ENCODE data around the gene SNX13. TPM values are rescaled to one million over a fixed set of nuclear protein-coding genes. Genes with fewer than 3 reads are reported as not detected.

SNX13 gene
- total RNA-seq, 2 donors from 2014 or later, result 63.2 to 63.8 TPM

DNA sequence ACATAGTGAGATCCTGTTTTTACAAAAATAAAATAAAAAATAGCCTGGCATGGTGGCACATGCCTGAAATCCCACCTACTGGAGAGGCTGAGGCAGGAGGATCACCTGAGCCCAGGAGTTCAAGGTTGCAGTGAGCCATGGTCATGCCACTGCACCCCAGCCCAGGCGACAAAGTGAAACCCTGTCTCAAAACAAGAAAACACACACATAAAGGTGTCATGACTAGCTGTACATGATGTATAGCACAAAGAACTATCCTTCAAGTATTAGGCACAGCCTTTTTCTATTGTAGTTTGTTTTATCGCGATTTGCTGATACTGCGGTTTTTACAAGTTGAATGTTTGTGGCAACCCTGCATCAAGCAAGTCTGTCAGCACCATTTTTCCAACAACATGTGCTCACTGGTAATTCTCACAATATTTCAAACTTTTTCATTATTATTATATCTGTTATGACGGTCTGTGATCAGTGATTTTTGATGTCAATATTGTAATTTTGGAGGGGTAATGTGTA is 11.5 kb upstream of the SNX13 start:
- DNase-seq, result no peak
- ATAC-seq, result no peak
- intact Hi-C loops (cut with DNase I, micrococcal nuclease), result no loop called here

DNA sequence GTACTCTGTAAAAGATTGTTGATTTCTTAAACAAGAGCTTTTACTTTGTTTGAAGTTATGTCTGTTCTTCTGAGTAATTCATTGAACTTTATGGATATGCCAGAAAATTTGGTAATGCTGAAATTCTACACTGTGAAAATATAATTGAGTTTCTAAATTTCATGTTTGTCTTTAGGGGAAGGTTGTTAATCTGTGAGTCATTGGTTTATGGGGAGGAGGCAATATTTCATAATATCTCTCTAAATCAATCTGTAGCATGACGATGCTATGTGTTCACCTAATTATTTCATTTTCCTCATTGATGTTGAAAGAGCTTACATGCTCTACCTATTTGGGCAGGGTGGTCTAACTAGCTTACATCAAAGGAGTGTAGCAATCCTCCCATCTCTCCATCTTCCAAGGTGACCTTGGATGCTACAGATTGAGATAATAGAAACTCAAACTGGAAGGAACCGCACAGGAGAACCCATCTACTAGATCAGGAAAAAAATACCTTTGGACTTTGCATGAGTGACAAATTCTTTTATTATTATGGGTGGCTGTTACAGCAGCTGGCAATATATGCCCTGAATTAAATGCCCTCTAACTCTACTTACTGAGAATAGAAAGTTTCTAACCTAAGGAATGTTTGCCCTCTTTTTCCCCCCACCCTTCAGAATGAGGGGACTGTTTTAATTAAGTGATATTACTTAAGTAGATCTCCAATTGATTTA is 8.4 kb upstream of the SNX13 start:
- peak; percentile 97 for ATAC-seq
- intact Hi-C loops (cut with DNase I, micrococcal nuclease), result no loop called here

DNA sequence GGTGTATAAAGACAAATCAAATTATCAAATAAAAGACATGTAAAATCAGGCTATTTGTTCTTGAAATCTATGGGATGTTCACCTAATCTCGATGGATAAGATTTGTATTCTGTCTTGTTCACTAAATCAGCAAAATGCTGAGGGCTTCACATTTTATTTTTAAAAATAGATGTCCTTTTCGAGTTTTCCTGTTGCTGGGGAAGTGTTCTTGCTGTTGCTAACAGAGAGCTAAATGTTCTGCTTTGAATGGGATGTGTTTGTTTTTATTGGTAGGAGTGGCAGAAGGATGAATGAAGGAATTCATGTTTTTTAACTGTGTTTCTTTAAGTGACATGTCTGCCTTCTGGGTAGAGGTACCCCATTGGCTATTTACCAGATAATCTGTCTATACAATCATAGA is 7.3 kb upstream of the SNX13 start:
- DNase-seq (no peak), ATAC-seq (no peak)
- intact Hi-C loops (cut with DNase I, micrococcal nuclease), result no loop called here

More for the DNA sequence above, 8.4 kb upstream of the SNX13 start:
- DNase-seq, result no peak

DNA sequence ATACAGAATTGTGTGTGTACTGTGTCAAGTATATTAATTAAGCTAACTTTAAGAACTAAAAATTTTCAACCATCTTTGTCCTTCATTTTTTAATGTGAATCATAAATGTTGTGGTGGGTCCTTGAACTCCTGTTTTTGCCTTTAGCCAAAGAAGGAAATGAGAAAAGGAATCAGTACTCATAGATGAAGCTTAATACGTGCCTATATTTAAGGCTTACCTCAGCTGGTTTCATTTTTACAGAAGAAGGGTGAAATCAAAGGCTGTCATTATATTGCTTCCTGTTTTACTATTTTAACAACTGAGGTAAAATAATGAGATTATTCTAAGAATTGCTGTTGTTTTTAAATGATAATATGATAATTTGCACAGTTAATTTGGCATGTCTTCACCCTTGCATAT is 6.3 kb upstream of the SNX13 start:
- intact Hi-C loops (cut with DNase I, micrococcal nuclease), result no loop called here
- DNase-seq (no peak), ATAC-seq (no peak)

DNA sequence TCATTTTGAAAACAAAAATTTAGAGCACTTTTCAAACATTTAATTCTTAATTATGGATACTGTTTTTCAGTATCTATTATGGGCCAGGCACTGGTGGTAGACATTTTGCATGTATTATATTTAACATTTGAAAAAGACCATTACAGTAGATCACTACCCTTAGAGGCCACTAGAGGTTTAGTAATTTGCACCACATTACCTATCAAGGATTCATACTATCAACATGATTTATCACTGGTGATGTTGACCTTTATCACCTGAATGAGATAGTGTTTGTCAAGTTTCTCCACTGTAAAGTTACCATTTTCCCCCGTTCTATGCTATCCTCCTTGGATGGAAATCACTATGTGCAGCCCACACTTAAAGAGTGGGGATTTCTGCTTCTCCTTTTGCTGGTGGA is 4.4 kb upstream of the SNX13 start:
- ATAC-seq (no peak), DNase-seq (no peak)
- intact Hi-C loops (cut with DNase I, micrococcal nuclease), result no loop called here

DNA sequence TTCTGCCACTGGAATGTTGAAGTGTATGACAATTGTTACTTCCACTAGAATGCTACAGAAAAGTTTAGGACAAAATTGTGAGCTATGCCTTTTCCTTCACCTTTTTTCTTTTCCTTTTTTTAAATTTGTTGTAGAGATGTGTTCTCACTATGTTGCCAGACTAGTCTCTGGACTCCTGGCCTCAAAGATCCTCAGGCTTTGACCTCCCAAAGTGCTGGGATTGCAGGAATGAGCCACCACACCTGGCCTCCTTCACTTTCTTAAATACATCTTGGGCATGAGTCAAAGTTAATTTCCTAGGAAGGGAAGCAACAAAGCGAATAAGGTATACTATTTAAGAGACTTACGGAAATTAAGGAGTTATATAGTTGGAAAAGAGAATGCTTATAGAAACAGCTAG is 2.7 kb upstream of the SNX13 start:
- no peak for DNase-seq
- no peak for ATAC-seq
- intact Hi-C loops (cut with DNase I, micrococcal nuclease), result no loop called here

DNA sequence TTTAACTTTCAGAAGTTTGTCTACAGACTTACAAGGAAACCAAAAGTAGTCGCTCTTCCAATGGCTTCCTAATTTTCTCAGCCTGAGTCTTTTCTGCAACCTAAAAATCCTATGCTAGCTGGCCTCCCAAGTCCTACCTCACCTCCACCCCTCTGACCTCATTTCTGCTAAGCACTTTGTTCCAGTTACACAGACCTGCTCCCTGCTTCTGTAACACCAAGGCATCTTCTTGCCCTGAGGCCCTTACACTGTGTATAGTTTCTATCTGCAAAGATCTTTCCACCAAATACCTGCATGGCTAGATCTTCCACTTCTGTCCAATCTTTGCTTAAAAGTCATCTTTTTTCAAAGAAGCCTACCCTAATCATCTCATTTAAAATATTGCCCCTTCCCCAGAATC is 1.9 kb upstream of the SNX13 start:
- intact Hi-C loops (cut with DNase I, micrococcal nuclease), result no loop called here
- ATAC-seq (no peak), DNase-seq (no peak)

DNA sequence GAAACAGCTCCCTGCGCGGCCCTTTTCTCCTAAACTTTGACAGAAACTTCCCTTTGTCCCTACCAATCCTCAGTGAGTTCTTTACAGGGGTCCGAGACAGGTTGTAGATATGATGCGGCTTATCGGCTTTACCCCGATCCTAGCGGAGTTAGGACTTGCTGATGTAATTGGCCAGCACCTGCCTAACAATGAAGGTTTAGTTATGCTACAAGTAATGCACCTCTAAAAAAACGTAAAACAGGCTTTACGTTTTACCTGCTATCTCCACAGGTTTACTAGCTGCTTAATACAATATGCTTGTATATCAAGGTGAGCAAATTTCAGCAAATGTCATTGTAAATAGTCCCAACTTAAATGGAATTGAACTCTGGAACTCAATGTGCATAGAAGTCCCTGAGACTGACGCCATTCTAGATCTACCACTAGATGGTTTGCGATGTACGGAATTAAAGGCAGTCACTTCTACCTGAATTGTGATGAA is 697 bp upstream of the SNX13 start:
- no peak for DNase-seq

DNA sequence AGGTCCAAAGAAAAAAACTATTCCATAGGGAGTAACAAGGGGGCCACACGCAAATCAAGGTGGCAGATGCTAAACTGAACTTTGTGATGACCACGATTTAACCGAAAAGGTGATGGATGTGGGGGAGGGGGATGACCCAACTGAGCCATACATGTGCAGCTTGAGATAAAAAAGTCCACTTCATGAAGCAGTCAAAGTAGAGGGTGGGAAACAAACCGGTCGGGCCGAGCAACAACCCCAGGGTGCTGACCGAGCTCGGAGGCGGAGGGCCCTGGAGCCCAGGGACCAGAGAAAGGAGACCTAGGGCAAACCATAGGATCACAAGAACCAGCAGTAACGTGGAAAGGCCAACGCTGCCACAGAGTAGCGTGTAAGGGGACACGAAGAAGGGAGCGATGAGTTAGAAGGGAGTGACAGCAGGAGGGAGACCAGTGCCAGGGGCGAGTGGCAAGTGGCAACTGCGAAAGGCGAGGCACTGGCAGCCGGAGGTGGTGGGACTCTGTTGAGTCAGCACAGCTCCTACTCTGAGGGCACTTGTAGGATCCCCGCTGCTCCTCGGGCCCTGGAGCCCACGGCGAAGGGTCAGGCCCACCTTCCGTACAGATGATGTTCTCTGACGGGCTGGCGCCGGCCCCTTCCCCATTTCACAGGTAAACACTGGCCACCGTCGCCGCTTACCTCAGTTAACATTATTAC is 540 bp downstream of the SNX13 start:
- ATAC-seq (peak; percentile 63), DNase-seq (peak; percentile 49 to 66)
- intact Hi-C loops (cut with DNase I, micrococcal nuclease), result no loop called here

More for the DNA sequence above, 697 bp upstream of the SNX13 start:
- intact Hi-C loops (cut with DNase I, micrococcal nuclease), result no loop called here
- ATAC-seq, result peak; percentile 43

DNA sequence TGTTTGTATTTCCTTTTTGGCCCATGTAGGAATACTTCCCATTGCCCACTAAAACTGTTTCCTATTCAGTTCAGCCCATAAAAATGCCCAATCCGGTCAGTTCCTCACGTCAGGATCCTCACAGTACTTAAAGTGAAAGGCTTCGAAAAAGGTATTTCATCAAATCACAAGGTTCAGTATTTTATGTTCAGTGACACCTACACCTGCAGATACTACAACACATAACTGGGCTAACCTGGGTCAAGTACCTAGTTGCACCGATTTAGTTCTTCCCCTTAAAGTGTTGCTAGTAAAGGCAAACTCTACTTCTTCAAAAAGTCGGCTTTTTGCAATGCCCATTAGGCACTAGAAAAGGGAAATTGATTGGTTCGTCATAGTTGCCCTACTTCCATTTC is 1.1 kb downstream of the SNX13 start:
- ATAC-seq (peak; percentile 12), DNase-seq (no peak)
- intact Hi-C loops (cut with DNase I, micrococcal nuclease), result no loop called here

DNA sequence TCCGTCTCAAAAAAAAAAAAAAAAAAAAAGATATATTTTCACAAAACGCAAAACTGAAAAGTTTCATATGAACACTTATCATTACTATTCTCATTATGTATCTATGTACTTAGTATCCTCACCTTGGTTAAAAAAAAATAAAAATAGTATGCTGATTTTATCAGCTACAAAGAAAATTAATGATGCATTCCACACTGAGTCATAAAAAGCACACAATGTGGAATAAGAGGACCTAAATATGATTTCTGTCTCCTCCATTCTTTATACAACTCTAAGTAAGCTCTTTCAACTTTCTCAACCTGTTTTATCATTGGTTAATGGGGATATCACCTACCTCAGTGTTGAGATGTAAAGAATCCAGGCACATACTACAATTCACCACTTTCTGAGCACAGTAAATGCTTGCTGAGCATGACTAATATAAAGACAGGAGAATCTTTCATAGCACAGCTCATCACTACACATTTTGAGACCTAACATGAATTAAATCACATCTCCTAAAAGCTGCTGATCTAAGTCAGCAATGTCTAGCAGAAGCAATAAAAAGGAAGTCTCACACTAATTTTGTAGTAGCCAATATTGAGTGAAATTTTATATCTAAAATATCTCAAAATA is 2.7 kb downstream of the SNX13 start:
- intact Hi-C loops (cut with DNase I, micrococcal nuclease), result no loop called here
- no peak for DNase-seq
- no peak for ATAC-seq

DNA sequence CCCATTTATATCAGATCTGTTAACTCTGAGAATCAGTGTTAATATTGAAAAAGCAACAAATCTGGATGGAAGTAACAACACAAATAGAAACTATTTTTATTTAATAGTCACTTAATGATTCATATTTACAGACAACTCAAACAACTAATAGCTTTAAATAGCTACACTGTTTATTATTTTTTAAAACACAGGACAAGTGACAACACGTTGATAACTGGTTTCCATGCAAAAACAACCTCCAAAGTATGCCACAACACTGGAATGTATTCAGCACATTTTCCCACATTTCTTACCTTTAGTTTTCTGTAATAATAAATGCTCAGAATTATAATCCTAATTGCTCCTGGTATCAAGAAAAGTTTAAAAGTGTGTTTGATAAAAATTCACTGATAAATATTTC is 4.0 kb downstream of the SNX13 start:
- DNase-seq, result no peak
- intact Hi-C loops (cut with DNase I, micrococcal nuclease), result no loop called here
- no peak for ATAC-seq

DNA sequence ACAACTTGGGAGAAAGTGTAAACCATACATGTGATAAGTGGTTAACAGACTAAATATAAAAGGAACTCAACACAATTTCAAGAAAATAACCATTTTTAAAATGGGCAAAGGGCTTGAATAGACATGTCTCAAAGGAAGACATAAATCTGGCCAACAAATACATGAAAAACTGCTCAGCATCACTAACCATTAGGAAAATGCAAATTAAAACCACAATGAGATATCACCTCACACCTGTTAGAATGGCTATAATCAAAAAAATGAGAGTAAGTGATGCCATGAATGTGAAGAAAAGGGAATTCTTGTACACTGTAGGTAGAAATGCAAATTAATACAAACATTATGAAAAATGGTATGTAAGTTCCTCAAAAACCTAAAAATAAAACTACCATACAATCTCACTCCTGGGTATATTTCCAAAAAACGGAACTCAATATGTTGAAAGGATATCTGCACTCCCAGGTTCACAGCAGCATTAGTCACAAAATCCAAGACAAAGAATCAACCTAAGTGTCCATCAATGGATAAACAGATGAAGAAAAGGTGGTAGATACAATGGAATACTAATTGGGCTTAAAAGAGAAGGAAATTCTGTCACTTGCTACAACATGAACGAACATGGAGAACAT is 5.6 kb downstream of the SNX13 start:
- intact Hi-C loops (cut with DNase I, micrococcal nuclease), result no loop called here
- no peak for DNase-seq
- ATAC-seq, result no peak

DNA sequence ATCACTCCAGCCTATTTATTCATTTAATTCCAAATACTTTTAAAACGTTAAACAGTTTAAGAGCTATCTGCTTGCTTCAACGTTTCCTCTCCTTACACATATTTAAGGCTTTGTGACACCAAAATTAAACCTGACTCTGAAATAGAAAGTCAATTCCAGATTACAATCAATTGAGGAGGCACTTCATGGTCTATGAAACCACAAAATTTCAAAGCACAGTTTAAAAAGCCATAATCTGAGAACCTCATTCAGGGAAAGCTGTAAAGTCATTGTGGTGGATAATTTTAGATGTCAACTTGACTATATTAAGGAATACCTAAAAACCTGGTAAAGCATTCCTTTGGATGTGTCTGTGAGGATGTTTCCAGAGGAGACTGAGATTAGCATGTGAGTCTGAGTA is 6.2 kb downstream of the SNX13 start:
- DNase-seq, result no peak
- intact Hi-C loops (cut with DNase I, micrococcal nuclease), result no loop called here
- ATAC-seq, result no peak

DNA sequence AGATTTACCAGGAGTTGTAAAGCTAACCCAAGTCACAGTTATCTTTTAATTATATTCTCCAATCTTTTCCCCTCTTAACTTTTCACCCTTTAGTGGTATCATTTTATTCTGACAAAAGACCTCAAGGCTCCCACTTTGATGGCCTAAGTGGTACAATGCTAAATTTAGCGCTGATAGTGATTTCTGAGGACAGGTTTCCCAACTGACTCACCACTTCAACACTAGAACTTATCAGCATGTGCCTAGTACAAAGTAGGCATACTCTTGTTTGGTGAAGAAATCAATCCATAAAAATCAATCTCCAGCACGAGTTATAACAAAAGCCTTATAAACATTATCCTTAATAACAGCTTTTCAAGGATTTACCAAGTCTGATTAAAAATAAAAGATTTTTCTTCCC is 7.5 kb downstream of the SNX13 start:
- intact Hi-C loops (cut with DNase I, micrococcal nuclease), result no loop called here
- no peak for DNase-seq
- no peak for ATAC-seq

DNA sequence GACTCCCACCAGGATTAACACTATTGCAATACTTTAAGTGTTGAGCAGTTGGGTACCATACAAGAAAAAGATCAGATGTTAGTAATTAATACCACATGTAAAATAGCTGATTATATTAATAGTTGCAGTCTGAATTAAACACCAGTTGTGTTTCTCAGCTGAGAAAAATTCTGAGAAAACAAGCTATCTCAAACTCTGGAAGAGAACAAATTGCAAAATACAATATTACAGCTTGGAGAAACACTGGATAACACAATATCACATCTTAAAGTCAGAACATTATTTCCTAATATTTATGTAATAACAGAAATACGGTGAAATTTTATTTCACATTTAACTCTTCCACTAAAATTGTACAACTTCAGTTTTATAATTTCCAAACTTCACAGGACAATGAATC is 9.2 kb downstream of the SNX13 start:
- ATAC-seq (no peak), DNase-seq (no peak)
- intact Hi-C loops (cut with DNase I, micrococcal nuclease), result no loop called here

DNA sequence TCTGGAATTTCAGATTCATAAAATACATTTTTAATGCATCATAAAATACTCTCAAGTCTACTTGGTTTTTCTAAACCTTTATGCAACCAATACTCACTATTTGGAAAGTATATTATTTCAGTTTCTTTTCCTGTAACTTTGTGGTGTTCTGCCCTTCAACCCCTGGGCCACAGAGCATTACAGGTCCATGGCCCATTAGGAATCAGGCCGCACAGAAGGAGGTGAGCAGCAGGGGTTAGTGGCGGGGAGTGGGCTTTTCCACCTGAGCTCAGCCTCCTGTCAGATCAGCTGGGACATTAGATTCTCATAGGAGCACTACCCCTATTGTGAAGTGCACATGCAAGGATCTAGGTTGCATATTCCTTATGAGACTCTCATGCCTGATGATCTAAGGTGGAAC is 9.7 kb downstream of the SNX13 start:
- intact Hi-C loops (cut with DNase I, micrococcal nuclease), result no loop called here

DNA sequence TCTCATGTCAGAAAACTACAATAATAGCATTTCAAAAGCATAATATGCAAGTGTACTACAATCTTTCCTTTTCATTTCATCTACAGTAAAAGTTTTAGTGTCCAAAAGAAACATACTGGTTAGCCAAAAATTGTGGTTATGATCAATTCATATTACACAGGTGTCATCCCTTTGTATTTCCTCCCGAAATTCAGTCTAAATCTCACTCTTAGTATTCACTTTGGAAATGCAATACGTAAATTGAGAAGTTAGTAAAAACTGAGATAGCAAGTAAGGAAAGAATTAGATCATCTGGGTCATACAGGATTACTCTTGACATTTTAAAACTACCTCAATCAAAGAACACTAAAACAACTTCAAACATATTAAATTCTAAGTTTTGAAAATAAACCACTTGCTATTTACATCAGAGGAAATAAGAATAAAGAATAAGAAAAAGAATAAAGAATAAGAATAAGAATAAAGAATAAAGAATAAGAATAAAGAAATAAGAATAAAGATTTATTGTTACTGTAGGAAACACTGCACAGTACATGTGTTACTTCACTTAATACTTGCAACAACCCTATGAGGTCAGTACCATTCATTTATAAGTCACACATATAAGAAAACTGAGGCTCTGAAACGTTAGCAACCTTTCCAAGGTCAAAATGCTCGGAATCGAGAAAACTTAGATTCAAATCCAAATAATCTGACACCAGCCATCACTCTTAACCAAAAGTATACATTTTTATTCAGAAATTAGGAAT is 10.5 kb downstream of the SNX13 start:
- no peak for DNase-seq
- no peak for ATAC-seq
- intact Hi-C loops (cut with DNase I, micrococcal nuclease), result no loop called here

More for the DNA sequence above, 9.7 kb downstream of the SNX13 start:
- ATAC-seq (no peak), DNase-seq (no peak)

DNA sequence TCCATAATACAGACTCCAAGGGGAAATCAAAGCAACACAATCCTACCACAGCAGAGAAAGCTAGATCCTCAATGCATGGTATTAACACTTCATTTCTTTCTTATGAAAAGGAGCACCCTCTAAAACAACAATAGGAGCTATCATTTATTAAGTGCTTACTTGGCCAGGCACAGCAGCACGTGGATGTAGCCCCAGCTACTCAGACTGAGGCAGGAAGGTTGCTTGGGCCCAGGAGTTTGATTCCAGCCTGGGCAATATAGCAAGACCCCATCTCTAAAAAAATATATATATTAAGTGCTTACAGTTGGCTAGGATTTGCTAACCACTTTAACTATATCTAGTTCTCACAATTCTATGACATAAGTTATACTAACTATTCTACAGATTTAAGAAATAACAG is 12.2 kb downstream of the SNX13 start:
- intact Hi-C loops (cut with DNase I, micrococcal nuclease), result no loop called here
- no peak for DNase-seq
- ATAC-seq, result no peak
